Mucosa of descending colon (tissue), 3 donors: ENCODE results near the gene GOSR2. TPM values are rescaled to one million over a fixed set of nuclear protein-coding genes. Genes with fewer than 3 reads are reported as not detected.

Experiments used
- ATAC-seq: fragments of 200-7000 bp; cut with Tn5 transposase; one replicate; pipeline ENCODE4 v1.9.1; 2020; ENCODE audit warnings: mild to moderate bottlenecking, moderate library complexity
- DNase-seq, 3 donors: peaks; one replicate each; pipeline ENCODE4 v3.0.0-alpha.2; 2020
- H3K36me3 ChIP-seq: fragments of 200-600 bp; one replicate; pipeline ENCODE4 v1.8.0; 2021; ENCODE audit warnings: low read depth, mild to moderate bottlenecking
- H3K4me1 ChIP-seq: fragments of 200-600 bp; one replicate; pipeline ENCODE4 v1.8.0; 2021; ENCODE audit warnings: low read depth, mild to moderate bottlenecking
- H3K4me3 ChIP-seq: fragments of 200-600 bp; one replicate; pipeline ENCODE4 v1.8.0; 2021; ENCODE audit warnings: mild to moderate bottlenecking
- H3K9me3 ChIP-seq: fragments of 200-600 bp; one replicate; pipeline ENCODE4 v1.8.0; 2021; ENCODE audit warnings: mild to moderate bottlenecking
- CTCF ChIP-seq: fragments of 200-600 bp; IDR thresholded peaks from one replicate; pipeline ENCODE4 v1.8.0; 2022; ENCODE audit warnings: antibody characterized with exemption, mild to moderate bottlenecking
- intact Hi-C, 2 donors: fragments of 100-400 bp; cut with DNase I in 1 of 2; cut with micrococcal nuclease in 1 of 2; formaldehyde crosslinking; loops; one replicate each; pipeline versions ENCODE4 v1.11.0 to v1.11.1; 2022; cut with DNase I, micrococcal nuclease
- total RNA-seq, 3 donors: library from RNA; stranded (reverse); fragmentation: NEBNext Ultra II Directional in 2 of 3; extraction: Animal tissue kit (Norgen Biotek cat#: 25700) in 2 of 3; gene quantifications; one replicate each; pipeline versions ENCODE4 v1.2.1 to v1.2.4, GENCODE V29; 2021 to 2023
- donor health status: DM: no; HTN: no; CAD: no; lungs with moderate emphysema.
- donor health status: DM: no; HTN: no; CAD: no.
- donor health status: DM: no; HTN: yes; CAD: no.

Gene GOSR2
- total RNA-seq, 3 donors from 2014 or later: 53.7 to 56.5 (median 55.0) TPM

- ATAC-seq (no peak), DNase-seq (no peak)
- Histone ChIP-seq H3K4me3 (no peak overlapping the region), H3K4me1 (no peaks in the 10 kb centered on the region), H3K9me3 (no peaks in the 10 kb centered on the region), H3K36me3 (no peaks in the 10 kb centered on the region)
- intact Hi-C loops: no loop called here
- TF ChIP-seq CTCF: no peak
Measured at GRCh38 chr17:46883871-46884520, 39.0 kb upstream of the GOSR2 start.

DNA sequence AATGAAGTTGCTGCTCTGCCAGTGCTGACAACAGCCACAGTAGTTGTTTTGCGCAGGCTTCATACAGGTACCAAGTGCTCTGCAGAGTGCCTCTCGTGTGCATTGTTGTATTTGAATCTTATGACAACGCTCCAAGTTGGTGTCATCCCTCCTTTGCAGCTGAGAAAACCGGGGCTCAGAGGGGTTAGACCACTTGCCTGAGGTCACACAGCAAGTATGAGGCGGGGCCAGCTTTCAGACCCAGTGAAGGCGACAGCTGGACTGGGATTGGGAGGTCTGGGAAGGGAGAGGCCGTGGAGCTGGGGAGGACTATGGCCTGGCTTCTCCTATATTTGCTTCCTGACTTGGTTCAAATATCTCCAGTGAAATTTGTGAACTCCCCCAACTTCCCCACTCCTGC lies 38.4 kb upstream of the GOSR2 start:
- no peak overlapping the region for H3K4me3 ChIP-seq
- ATAC-seq (no peak), DNase-seq (no peak)
- intact Hi-C loops: no loop called here
- H3K9me3 ChIP-seq: no peaks in the 10 kb centered on the region
- no peak for TF ChIP-seq CTCF
- H3K36me3 ChIP-seq: no peaks in the 10 kb centered on the region
- H3K4me1 ChIP-seq: no peaks in the 10 kb centered on the region

- no peak for TF ChIP-seq CTCF
- Histone ChIP-seq H3K9me3 (no peaks in the 10 kb centered on the region), H3K36me3 (no peaks in the 10 kb centered on the region), H3K4me3 (no peak overlapping the region), H3K4me1 (no peaks in the 10 kb centered on the region)
- intact Hi-C loops: no loop called here
- DNase-seq (no peak), ATAC-seq (no peak)
Measured at GRCh38 chr17:46885415-46886309, 37.3 kb upstream of the GOSR2 start.

- no peak for TF ChIP-seq CTCF
- no peaks in the 10 kb centered on the region for H3K4me1 ChIP-seq
- H3K9me3 ChIP-seq: no peaks in the 10 kb centered on the region
- intact Hi-C loops: no loop called here
- ATAC-seq (no peak), DNase-seq (no peak)
- no peak overlapping the region for H3K4me3 ChIP-seq
- no peaks in the 10 kb centered on the region for H3K36me3 ChIP-seq
Measured at GRCh38 chr17:46886310-46886663, 36.7 kb upstream of the GOSR2 start.

DNA sequence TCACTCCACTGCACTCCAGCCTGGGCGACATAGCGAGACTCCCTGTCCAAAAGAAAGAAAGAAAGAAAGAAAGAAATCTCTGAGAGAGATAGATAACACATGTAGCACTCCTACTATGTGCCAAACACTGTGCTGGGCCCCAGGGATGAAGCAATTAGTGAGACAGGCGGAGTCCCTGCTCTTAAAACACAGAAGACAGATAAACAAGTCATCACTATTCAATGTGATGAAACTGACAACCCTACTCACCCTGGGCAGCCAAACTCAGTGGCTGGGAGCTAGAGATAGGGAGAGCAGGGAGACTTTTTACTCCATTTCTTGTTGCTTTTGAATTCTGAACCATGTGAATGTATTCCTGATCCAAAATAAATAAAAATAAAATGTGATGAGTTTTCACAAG lies 35.2 kb upstream of the GOSR2 start:
- no peak for TF ChIP-seq CTCF
- intact Hi-C loops: no loop called here
- Histone ChIP-seq H3K4me3 (no peak overlapping the region), H3K36me3 (no peaks in the 10 kb centered on the region), H3K4me1 (no peaks in the 10 kb centered on the region), H3K9me3 (no peaks in the 10 kb centered on the region)
- no peak for ATAC-seq
- no peak for DNase-seq
